ENCODE measurements around the gene GPR17.

DNA sequence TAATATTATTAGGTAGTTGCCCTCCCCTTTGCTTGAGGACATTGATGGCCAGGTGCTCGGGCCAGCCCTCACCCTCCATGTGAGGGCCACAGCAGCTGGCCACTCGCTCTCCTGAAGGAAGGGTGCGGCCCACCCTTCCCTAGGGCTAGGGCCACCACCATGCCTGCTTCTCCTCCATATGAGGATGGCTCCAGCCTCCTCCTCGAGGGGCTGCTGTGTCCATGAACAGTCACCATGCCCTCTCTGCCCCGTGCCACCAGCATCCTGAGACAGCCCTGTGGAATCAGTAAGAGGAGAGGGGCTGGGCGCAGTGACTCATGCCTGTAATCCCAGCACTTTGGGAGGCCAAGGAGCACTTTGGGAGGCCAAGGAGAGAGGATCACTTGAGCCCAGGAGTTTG lies 2.4 kb downstream of the GPR17 start:
- TF ChIP-seq CTCF (conservative IDR thresholded peaks at IDR 0.05; ENCODE audit: low read length) (no peak), EZH2phosphoT487 (IDR thresholded peaks at IDR 0.05; ENCODE audit: borderline replicate concordance, low read depth, low read length) (no peak)

Measured in OCI-LY7 (cell line).